Fibroblast of mammary gland (primary cell): ENCODE data around the gene TAF11.
"Not testable (repeated sequence)": the region's sequence is repeated elsewhere in the genome, so short reads cannot be mapped to it uniquely, and the experiment has no call there.

Source experiments
- DNase-seq: peaks from one replicate; pipeline ENCODE4 v3.0.0-alpha.2; 2010; ENCODE audit warnings: low read depth
- H3K4me3 ChIP-seq: 2 replicates; pipeline ENCODE4 v1.5.1; 2011; ENCODE audit warnings: low read depth, mild to moderate bottlenecking, low read length, moderate library complexity; ENCODE audit not compliant: control insufficient read depth
- CTCF ChIP-seq: conservative IDR thresholded peaks from 2 replicates; pipeline ENCODE4 v1.5.1; 2011; ENCODE audit warnings: low read depth, low read length, inconsistent platforms; ENCODE audit not compliant: control insufficient read depth, insufficient read depth

TAF11 gene

GRCh38 chr6:34906826-34907225 lies 19.0 kb upstream of the TAF11 start:
- no peak overlapping the region for H3K4me3 ChIP-seq
- TF ChIP-seq CTCF, result no peak
- no peak for DNase-seq

GRCh38 chr6:34904990-34905613 lies 17.3 kb upstream of the TAF11 start:
- no peak for DNase-seq
- TF ChIP-seq CTCF, result no peak
- H3K4me3 ChIP-seq, result no peak overlapping the region

GRCh38 chr6:34901930-34902329 lies 14.1 kb upstream of the TAF11 start:
- DNase-seq, result peak; percentile 21
- TF ChIP-seq CTCF, result no peak
- H3K4me3 ChIP-seq, result no peak overlapping the region

- TF ChIP-seq CTCF, result no peak
- H3K4me3 ChIP-seq, result no peak overlapping the region
- DNase-seq, result no peak
Observed at GRCh38 chr6:34900321-34901031, 12.6 kb upstream of the TAF11 start.

GRCh38 chr6:34899748-34900147 lies 11.9 kb upstream of the TAF11 start:
- not testable (repeated sequence) for H3K4me3 ChIP-seq, DNase-seq

GRCh38 chr6:34897716-34898115 lies 9.9 kb upstream of the TAF11 start:
- H3K4me3 ChIP-seq, result no peak overlapping the region
- no peak for DNase-seq
- no peak for TF ChIP-seq CTCF

- TF ChIP-seq CTCF, result no peak
- no peak for DNase-seq
- H3K4me3 ChIP-seq, result no peak overlapping the region
Observed at GRCh38 chr6:34897130-34897529, 9.3 kb upstream of the TAF11 start.
